GM19025 (cell line): Measurements from ENCODE around the gene SHROOM1.
A peak's percentile ranks its signal among the peaks of the same experiment; 100 is the strongest.

Experiments
- ATAC-seq: cut with Tn5 transposase; IDR thresholded peaks from one replicate; pipeline ENCODE4 v1.9.1; 2021; ENCODE audit warnings: mild to moderate bottlenecking, low read depth, moderate library complexity; ENCODE audit not compliant: unreplicated experiment

SHROOM1 gene

DNA sequence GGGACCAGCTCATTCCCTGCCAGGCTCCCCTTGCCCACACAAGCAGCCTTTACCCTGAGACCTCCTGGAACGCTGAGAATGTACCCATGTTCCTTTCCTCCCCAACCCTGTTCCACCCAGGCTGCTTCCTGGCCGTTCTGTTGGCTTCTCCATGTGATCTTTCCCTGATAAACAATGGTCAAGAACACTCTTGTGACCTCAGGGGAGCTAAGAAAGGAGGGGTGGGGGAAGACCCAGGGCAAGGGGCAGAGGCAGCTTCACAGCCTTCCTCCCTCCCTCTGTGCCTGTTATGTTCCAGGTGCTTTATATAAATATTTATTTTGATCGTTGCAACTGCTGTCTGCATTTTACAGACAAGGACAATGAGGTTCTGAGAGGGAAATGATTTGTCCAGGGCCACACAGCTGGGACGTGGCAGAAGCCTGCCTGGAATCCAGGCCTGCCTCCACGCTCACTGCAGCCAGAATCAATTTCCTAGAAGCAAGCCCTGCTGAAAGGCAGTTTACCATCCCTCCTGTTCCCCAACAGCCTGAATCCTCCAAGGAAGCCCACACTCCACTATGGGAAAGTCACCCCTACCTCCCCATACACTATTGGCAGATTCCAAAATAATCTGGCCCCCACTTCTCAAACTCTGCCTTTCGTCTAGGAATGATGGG is 3.9 kb downstream of the SHROOM1 start:
- no peak for ATAC-seq

GRCh38 chr5:132825834-132826391 is 4.5 kb downstream of the SHROOM1 start:
- no peak for ATAC-seq

- ATAC-seq = no peak
Measured at GRCh38 chr5:132825033-132825833, 5.2 kb downstream of the SHROOM1 start.

DNA sequence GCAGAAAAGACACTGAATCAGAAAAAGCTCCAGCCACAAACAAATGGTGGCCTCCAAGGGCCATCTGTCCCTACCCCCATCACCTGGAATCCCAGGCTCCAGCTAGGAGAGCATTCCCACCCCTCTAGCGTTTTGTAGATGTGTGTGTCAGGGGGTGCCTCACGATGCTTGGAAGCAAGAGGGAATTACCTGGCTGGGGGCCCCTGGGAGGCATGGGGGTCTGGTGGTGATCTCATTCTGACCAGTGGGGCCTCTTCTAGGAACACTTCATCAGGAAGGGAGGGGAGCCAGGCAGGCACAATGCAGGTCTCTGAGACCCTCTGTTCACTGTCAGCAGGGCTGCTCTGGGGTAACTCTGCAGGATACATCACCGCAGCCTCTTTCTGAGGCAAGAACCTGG is 6.0 kb downstream of the SHROOM1 start:
- ATAC-seq = no peak

- ATAC-seq = no peak
Measured at GRCh38 chr5:132823481-132824050, 6.9 kb downstream of the SHROOM1 start.

GRCh38 chr5:132822650-132823480 is 7.6 kb downstream of the SHROOM1 start:
- ATAC-seq = no peak

- no peak for ATAC-seq
Measured at GRCh38 chr5:132821791-132822190, 8.7 kb downstream of the SHROOM1 start.

GRCh38 chr5:132821350-132821749 is 9.1 kb downstream of the SHROOM1 start:
- no peak for ATAC-seq

DNA sequence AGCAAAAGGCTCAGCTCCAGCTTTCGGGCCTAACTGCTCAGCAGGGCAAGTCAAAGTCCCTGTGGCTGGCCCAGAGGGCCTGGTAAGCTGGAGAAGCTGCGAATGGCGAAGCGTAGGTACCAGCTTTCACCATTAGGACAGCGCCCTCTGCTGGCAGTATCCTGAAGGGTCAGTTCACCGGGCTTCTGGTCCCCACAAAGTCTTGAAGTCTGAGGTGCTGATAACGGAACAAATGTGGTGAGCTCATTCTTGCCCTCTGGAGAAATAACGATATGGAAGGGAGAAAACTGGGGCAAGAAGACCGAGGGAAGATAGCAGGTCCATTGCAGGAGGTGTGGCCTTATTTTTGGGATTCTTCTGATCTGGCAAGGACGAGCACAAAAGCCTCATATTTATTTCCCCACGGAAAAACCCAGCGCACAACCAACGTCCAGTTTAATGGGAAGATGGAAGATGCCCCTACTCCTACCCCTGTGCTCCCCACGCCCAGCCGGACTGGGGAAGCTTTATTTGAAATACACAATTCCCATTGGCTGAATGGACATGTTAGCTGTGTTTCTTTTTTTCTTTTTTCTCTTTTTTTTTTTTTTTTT is 10.2 kb downstream of the SHROOM1 start:
- peak; percentile 61 for ATAC-seq

GRCh38 chr5:132819468-132819867 is 11.0 kb downstream of the SHROOM1 start:
- ATAC-seq = no peak

DNA sequence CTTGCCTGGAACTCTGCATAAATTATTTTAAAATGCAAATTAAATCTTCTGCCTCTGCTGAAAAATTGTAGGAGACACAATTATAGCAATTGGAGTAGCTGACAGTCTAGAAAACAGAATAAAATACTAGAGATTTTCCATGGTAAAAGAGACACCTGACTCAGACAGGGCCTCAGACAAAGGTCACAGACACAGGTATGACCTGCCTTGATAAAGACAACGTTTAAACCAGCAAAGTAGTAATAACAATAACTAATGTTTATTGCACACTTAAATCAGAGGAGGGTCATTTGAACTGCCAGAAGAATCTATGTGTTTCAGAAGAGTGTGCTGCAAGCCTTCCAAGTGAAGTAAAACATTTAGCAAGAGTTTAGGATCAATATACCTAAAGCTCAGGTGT is 13.4 kb downstream of the SHROOM1 start:
- no peak for ATAC-seq

GRCh38 chr5:132816554-132816953 is 13.9 kb downstream of the SHROOM1 start:
- no peak for ATAC-seq

GRCh38 chr5:132816083-132816482 is 14.4 kb downstream of the SHROOM1 start:
- no peak for ATAC-seq

- no peak for ATAC-seq
Measured at GRCh38 chr5:132815454-132815853, 15.0 kb downstream of the SHROOM1 start.

- ATAC-seq = no peak
Measured at GRCh38 chr5:132814503-132815294, 15.7 kb downstream of the SHROOM1 start.

DNA sequence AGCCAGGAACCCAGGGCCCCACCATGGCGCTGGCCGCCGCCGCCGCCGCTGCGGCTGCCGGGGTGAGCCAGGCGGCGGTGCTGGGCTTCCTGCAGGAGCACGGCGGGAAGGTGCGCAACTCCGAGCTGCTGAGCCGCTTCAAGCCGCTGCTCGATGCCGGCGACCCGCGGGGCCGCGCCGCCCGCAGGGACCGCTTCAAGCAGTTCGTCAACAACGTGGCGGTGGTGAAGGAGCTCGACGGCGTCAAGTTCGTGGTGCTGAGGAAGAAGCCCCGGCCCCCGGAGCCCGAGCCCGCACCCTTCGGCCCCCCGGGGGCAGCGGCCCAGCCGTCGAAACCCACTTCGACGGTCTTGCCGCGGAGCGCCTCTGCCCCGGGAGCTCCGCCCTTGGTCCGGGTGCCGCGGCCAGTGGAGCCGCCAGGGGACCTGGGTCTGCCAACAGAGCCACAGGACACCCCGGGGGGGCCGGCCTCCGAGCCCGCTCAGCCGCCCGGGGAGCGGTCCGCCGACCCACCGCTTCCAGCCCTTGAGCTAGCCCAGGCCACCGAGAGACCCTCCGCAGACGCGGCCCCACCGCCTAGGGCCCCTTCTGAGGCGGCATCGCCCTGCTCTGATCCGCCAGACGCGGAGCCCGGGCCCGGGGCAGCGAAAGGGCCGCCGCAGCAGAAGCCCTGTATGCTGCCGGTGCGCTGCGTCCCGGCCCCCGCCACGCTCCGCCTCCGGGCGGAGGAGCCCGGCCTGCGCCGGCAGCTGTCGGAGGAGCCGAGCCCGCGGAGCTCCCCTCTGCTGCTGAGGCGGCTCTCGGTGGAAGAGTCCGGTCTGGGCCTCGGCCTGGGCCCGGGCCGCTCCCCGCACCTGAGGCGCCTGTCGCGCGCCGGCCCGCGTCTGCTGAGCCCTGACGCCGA is 16.6 kb downstream of the SHROOM1 start:
- no peak for ATAC-seq

DNA sequence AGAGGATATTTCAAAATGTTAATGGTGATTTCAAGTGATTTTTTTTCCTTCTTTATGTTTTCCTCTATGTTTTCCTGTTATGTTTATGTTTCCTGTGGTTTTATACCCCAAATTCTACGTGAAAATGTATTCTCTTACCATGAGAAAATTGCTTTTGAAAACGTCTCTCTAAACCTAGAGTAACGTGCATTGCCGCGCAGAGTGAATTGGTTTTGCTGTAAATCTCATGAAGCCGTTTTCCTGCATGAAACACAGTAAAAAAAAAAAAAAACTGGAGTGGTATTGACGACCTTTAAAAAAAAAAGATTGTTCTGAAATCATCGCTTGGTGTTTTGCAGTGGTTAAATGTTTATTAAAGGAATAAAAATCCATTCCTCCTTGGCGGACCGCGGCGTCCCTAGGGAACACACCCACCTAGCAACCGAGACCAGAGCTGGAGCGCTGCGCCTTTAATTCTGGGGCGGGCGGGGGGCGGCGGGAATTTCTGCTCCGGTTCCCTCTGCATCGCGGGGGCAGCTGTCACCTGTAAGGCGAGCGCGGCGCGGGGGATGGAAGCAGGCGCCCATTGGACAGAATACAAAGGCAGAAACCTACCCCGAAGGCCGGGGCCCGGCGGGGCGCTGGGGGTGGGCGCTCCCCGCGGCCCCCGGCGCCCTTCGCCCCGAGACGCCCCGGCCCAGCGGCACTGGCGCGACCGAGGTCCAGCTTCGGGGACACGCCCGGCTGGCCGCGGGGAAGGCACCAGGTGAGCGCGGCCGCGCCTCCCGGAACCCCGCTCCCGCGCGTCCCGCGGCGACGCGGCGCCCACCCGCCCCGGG is 17.5 kb downstream of the SHROOM1 start, which contains the start of gene SOWAHA:
Gene SOWAHA (plus strand): TSS at position 522 of the 818 bp plus-strand sequence. CDS start 320 bp downstream, outside the sequence.
- no peak for ATAC-seq
